ENCODE data around the gene COPS6. TPM values are rescaled to one million over a fixed set of nuclear protein-coding genes. Genes with fewer than 3 reads are reported as not detected.

Gene COPS6
- total RNA-seq, 1 experiment from 2014 or later: 110 TPM

DNA sequence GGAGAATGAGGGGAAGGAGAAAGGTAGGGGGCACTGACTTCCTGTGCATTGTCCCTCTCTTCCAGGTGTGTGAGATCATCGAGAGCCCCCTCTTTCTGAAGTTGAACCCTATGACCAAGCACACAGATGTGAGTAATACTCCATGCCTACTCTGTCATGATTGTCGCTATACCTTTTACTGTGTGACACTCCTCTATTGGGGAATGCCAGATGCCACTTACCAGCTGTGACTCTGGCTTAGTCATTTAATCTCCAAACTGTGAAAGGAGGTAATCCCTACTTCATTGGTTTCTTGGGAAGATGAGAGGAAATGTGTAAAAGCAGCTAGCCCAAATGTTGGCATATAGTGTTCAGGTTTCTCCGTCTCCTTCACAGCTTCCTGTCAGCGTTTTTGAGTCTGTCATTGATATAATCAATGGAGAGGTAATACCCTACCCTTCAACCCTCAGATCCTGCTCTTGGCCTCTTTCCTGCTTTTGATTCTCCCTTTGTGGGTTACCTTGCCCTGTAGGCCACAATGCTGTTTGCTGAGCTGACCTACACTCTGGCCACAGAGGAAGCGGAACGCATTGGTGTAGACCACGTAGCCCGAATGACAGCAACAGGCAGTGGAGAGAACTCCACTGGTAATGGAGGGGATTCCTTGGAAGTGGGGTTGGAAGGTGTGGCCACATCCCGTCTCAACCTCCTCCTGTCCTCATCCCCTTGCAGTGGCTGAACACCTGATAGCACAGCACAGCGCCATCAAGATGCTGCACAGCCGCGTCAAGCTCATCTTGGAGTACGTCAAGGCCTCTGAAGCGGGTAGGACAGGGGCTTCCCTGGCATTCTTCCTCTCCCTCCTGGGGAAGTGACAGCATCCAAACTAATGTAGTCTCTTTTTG lies 2.0 kb downstream of the COPS6 start:
- Mint-ChIP-seq H3K36me3 (ENCODE audit: insufficient read depth, unreplicated experiment) (peaks cover 68% of the 10 kb centered on the region), H3K4me3 (ENCODE audit: low read depth, unreplicated experiment) (no peak overlapping the region), H3K9me3 (ENCODE audit: low read depth, unreplicated experiment) (no peaks in the 10 kb centered on the region), H3K27ac (ENCODE audit: unreplicated experiment) (no peak overlapping the region), H3K4me1 (ENCODE audit: low read depth, unreplicated experiment) (peaks cover 11% of the 10 kb centered on the region), H3K27me3 (ENCODE audit: unreplicated experiment) (no peaks in the 10 kb centered on the region)
- intact Hi-C loops (cut with micrococcal nuclease; ENCODE audit: unreplicated experiment): no loop called here
- no peak for DNase-seq
- TF ChIP-seq CTCF (IDR thresholded peaks at IDR 0.05; ENCODE audit: unreplicated experiment): no peak
- CTCF ChIA-PET: interaction anchor here (0.6 kb wide), 1 partner anchor 97 kb away, joined by 3 read pairs; no protein-coding TSS in a partner anchor
- BruUV-seq (replicated peaks): no TSS peak

GRCh38 chr7:100091411-100092181 lies 2.8 kb downstream of the COPS6 start:
- no peak for DNase-seq
- H3K27ac Mint-ChIP-seq (ENCODE audit: unreplicated experiment): peak overlapping the region; percentile 34
- no peaks in the 10 kb centered on the region for H3K9me3 Mint-ChIP-seq (ENCODE audit: low read depth, unreplicated experiment)
- TF ChIP-seq CTCF (IDR thresholded peaks at IDR 0.05; ENCODE audit: unreplicated experiment): no peak
- intact Hi-C loops (cut with micrococcal nuclease; ENCODE audit: unreplicated experiment): no loop called here
- H3K36me3 Mint-ChIP-seq (ENCODE audit: insufficient read depth, unreplicated experiment): peaks cover 75% of the 10 kb centered on the region
- no peaks in the 10 kb centered on the region for H3K27me3 Mint-ChIP-seq (ENCODE audit: unreplicated experiment)
- H3K4me3 Mint-ChIP-seq (ENCODE audit: low read depth, unreplicated experiment): no peak overlapping the region
- CTCF ChIA-PET: no interaction called here
- peaks cover 11% of the 10 kb centered on the region for H3K4me1 Mint-ChIP-seq (ENCODE audit: low read depth, unreplicated experiment)
- TSS peak; percentile 82 for BruUV-seq (replicated peaks)

GRCh38 chr7:100093054-100093453 lies 4.3 kb downstream of the COPS6 start:
- CTCF ChIA-PET: no interaction called here
- no peak overlapping the region for H3K27ac Mint-ChIP-seq (ENCODE audit: unreplicated experiment)
- H3K9me3 Mint-ChIP-seq (ENCODE audit: low read depth, unreplicated experiment): no peaks in the 10 kb centered on the region
- intact Hi-C loops (cut with micrococcal nuclease; ENCODE audit: unreplicated experiment): no loop called here
- TF ChIP-seq CTCF (IDR thresholded peaks at IDR 0.05; ENCODE audit: unreplicated experiment): no peak
- no TSS peak for BruUV-seq (replicated peaks)
- H3K4me3 Mint-ChIP-seq (ENCODE audit: low read depth, unreplicated experiment): no peak overlapping the region
- peaks cover 88% of the 10 kb centered on the region for H3K36me3 Mint-ChIP-seq (ENCODE audit: insufficient read depth, unreplicated experiment)
- H3K27me3 Mint-ChIP-seq (ENCODE audit: unreplicated experiment): no peaks in the 10 kb centered on the region
- no peak for DNase-seq
- peaks cover 13% of the 10 kb centered on the region for H3K4me1 Mint-ChIP-seq (ENCODE audit: low read depth, unreplicated experiment)

DNA sequence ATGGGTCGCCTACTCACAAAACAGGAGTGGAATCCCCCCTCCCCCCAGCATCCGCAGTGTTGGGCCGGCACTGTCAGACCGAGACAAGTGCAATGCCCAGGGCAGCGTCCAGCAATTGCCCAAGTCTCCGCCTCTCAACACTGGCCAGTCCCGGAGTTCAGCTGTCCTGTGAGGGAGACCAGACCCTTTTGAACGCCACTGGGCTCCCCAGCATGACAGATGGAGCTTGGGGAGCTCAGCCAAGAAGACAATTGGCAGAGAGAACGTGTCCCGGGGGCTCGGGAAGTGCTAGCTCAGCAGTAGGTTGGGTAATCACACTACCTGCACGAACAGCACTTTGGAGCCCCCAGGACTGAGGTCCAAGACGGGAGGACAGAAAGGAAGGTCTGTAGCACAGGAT lies 4.7 kb downstream of the COPS6 start:
- no peaks in the 10 kb centered on the region for H3K27me3 Mint-ChIP-seq (ENCODE audit: unreplicated experiment)
- no peak for TF ChIP-seq CTCF (IDR thresholded peaks at IDR 0.05; ENCODE audit: unreplicated experiment)
- peaks cover 91% of the 10 kb centered on the region for H3K36me3 Mint-ChIP-seq (ENCODE audit: insufficient read depth, unreplicated experiment)
- H3K4me3 Mint-ChIP-seq (ENCODE audit: low read depth, unreplicated experiment): no peak overlapping the region
- no peaks in the 10 kb centered on the region for H3K9me3 Mint-ChIP-seq (ENCODE audit: low read depth, unreplicated experiment)
- no peak for DNase-seq
- intact Hi-C loops (cut with micrococcal nuclease; ENCODE audit: unreplicated experiment): no loop called here
- CTCF ChIA-PET: no interaction called here
- peaks cover 17% of the 10 kb centered on the region for H3K4me1 Mint-ChIP-seq (ENCODE audit: low read depth, unreplicated experiment)
- no peak overlapping the region for H3K27ac Mint-ChIP-seq (ENCODE audit: unreplicated experiment)
- no TSS peak for BruUV-seq (replicated peaks)
